IMR-90 (cell line): Measurements from ENCODE around the gene FOXS1. TPM values are rescaled to one million over a fixed set of nuclear protein-coding genes. Genes with fewer than 3 reads are reported as not detected.

ENCODE experiments used
- ATAC-seq: fragments of 200-7000 bp; cut with Tn5 transposase; 2 replicates; pipeline ENCODE4 v1.9.1; 2020; ENCODE audit warnings: low read depth, mild to moderate bottlenecking, moderate library complexity
- BruUV-seq: library from RNA; stranded (reverse); fragments of 400-500 nt; replicated peaks from 2 replicates; lab custom pipeline; 2021; lab: Mats Ljungman, UMichigan
- CTCF ChIA-PET: fragments of 300-600 bp; formaldehyde crosslinking; extraction: SDS; loops from one replicate; lab custom pipeline; 2021; ENCODE audit warnings: antibody characterized with exemption; lab: Yijun Ruan, JAX
- POLR2A ChIA-PET: fragments of 300-600 bp; sonication (Branson Sonifier 250); formaldehyde crosslinking; loops from one replicate; lab custom pipeline; 2022; ENCODE audit warnings: antibody characterized with exemption; ENCODE audit not compliant: unreplicated experiment; lab: Charles Lee
- DNase-seq: peaks from one replicate; pipeline ENCODE4 v3.0.0; 2013
- H2AFZ ChIP-seq: replicated peaks from 2 replicates; pipeline ENCODE3; 2013; ENCODE audit warnings: low read length, mild to moderate bottlenecking; ENCODE audit not compliant: poor library complexity
- H2AK5ac ChIP-seq: 2 replicates; pipeline ENCODE4 v1.6.1; 2013; ENCODE audit warnings: low read depth, low read length, inconsistent platforms
- H2AK9ac ChIP-seq: replicated peaks from 2 replicates; pipeline ENCODE3; 2013; ENCODE audit warnings: mild to moderate bottlenecking, low read depth, low read length, moderate library complexity; ENCODE audit not compliant: poor library complexity
- H2BK120ac ChIP-seq: 2 replicates; pipeline ENCODE4 v1.6.1; 2013; ENCODE audit warnings: low read depth, low read length, inconsistent platforms
- H2BK15ac ChIP-seq: 3 replicates; pipeline ENCODE4 v1.6.1; 2013; ENCODE audit warnings: low read depth, low read length, inconsistent platforms
- H2BK20ac ChIP-seq: 2 replicates; pipeline ENCODE4 v1.6.1; 2013; ENCODE audit warnings: low read depth, mild to moderate bottlenecking, inconsistent platforms, low read length, moderate library complexity
- H2BK5ac ChIP-seq: 2 replicates; pipeline ENCODE4 v1.6.1; 2013; ENCODE audit warnings: mild to moderate bottlenecking, low read depth, low read length, inconsistent platforms; ENCODE audit not compliant: poor library complexity, severe bottlenecking
- H3K14ac ChIP-seq: replicated peaks from 2 replicates; pipeline ENCODE4 v1.6.1; 2013; ENCODE audit warnings: low read depth, low read length, inconsistent platforms
- H3K18ac ChIP-seq: 2 replicates; pipeline ENCODE4 v1.6.1; 2013; ENCODE audit warnings: low read depth, low read length, control low read depth
- H3K23ac ChIP-seq: 2 replicates; pipeline ENCODE4 v1.6.1; 2013; ENCODE audit warnings: low read depth, low read length, inconsistent platforms
- H3K27ac ChIP-seq: 2 replicates; pipeline ENCODE4 v1.5.1; 2013; ENCODE audit warnings: mild to moderate bottlenecking, control low read depth, low read length; ENCODE audit not compliant: insufficient read depth
- H3K27me3 ChIP-seq: 2 replicates; pipeline ENCODE4 v1.6.1; 2013; ENCODE audit warnings: low read length; ENCODE audit not compliant: control insufficient read depth, insufficient read depth
- H3K36me3 ChIP-seq: 2 replicates; pipeline ENCODE4 v1.6.1; 2013; ENCODE audit warnings: low read length, mixed read lengths; ENCODE audit not compliant: control insufficient read depth, insufficient read depth
- H3K4ac ChIP-seq: 2 replicates; pipeline ENCODE4 v1.6.1; 2013; ENCODE audit warnings: low read depth, low read length, inconsistent platforms
- H3K4me1 ChIP-seq: 2 replicates; pipeline ENCODE4 v1.6.1; 2013; ENCODE audit warnings: low read length, mixed read lengths; ENCODE audit not compliant: control insufficient read depth, insufficient read depth
- H3K4me2 ChIP-seq: 2 replicates; pipeline ENCODE4 v1.6.1; 2013; ENCODE audit warnings: low read depth, mild to moderate bottlenecking, control low read depth, low read length, moderate library complexity
- H3K4me3 ChIP-seq: 2 replicates; pipeline ENCODE4 v1.5.1; 2013; ENCODE audit warnings: low read depth, mild to moderate bottlenecking, control low read depth, low read length, moderate library complexity; ENCODE audit not compliant: insufficient read depth
- H3K56ac ChIP-seq: 2 replicates; pipeline ENCODE4 v1.6.1; 2013; ENCODE audit warnings: low read length, inconsistent platforms; ENCODE audit not compliant: insufficient read depth; ENCODE audit errors: extremely low read depth
- H3K79me1 ChIP-seq, 2 experiments: 2 replicates each; pipeline ENCODE4 v1.6.1; 2013; ENCODE audit warnings: low read length in 2 of 2, inconsistent platforms in 1 of 2, low read depth in 1 of 2
- H3K9ac ChIP-seq: 2 replicates; pipeline ENCODE4 v1.6.1; 2013; ENCODE audit warnings: low read depth, low read length, control low read depth
- H3K9me1 ChIP-seq: 2 replicates; pipeline ENCODE4 v1.6.1; 2013; ENCODE audit warnings: low read length, inconsistent platforms; ENCODE audit not compliant: insufficient read depth
- H3K9me3 ChIP-seq: 2 replicates; pipeline ENCODE4 v1.6.1; 2013; ENCODE audit warnings: low read length; ENCODE audit not compliant: control insufficient read depth, insufficient read depth
- H4K20me1 ChIP-seq: 2 replicates; pipeline ENCODE4 v1.6.1; 2013; ENCODE audit warnings: low read length, inconsistent platforms; ENCODE audit not compliant: insufficient read depth
- H4K5ac ChIP-seq: 2 replicates; pipeline ENCODE4 v1.6.1; 2013; ENCODE audit warnings: mild to moderate bottlenecking, low read depth, low read length, control low read depth
- H4K8ac ChIP-seq, 2 experiments: 2 replicates each; pipeline ENCODE4 v1.6.1; 2013; ENCODE audit warnings: low read depth in 2 of 2, low read length in 2 of 2, control low read depth in 1 of 2, inconsistent platforms in 1 of 2
- H4K91ac ChIP-seq: 2 replicates; pipeline ENCODE4 v1.6.1; 2013; ENCODE audit warnings: low read depth, low read length, inconsistent platforms; ENCODE audit not compliant: insufficient read depth
- CHD1 ChIP-seq: IDR thresholded peaks from 2 replicates; pipeline ENCODE4 v1.6.1; 2012; ENCODE audit warnings: low read depth, low read length, improper control_type of control experiment
- CTCF ChIP-seq: conservative IDR thresholded peaks from 2 replicates; pipeline ENCODE4 v1.5.1; 2012; ENCODE audit warnings: mild to moderate bottlenecking, low read depth, low read length, improper control_type of control experiment
- FOS ChIP-seq: fragments of 150-350 bp; IDR thresholded peaks from 2 replicates; pipeline ENCODE4 v1.6.1; 2016; ENCODE audit warnings: low read depth, low read length
- MAFK ChIP-seq: IDR thresholded peaks from 2 replicates; pipeline ENCODE4 v1.6.1; 2012; ENCODE audit warnings: low read depth, low read length, improper control_type of control experiment
- MAZ ChIP-seq: IDR thresholded peaks from 2 replicates; pipeline ENCODE4 v1.6.1; 2012; ENCODE audit warnings: low read depth, mild to moderate bottlenecking, low read length, improper control_type of control experiment, moderate library complexity, borderline replicate concordance
- MXI1 ChIP-seq: IDR thresholded peaks from 2 replicates; pipeline ENCODE4 v1.6.1; 2012; ENCODE audit warnings: low read depth, mild to moderate bottlenecking, low read length, moderate library complexity, borderline replicate concordance
- RCOR1 ChIP-seq: IDR thresholded peaks from 2 replicates; pipeline ENCODE4 v1.6.1; 2012; ENCODE audit warnings: mild to moderate bottlenecking, low read length, improper control_type of control experiment; ENCODE audit not compliant: insufficient replicate concordance
- RFX5 ChIP-seq: IDR thresholded peaks from 2 replicates; pipeline ENCODE4 v1.8.0; 2012; ENCODE audit warnings: low read depth, mild to moderate bottlenecking, low read length, moderate library complexity
- SMC3 ChIP-seq: fragments of 150-350 bp; IDR thresholded peaks from 2 replicates; pipeline ENCODE4 v1.6.1; 2016; ENCODE audit warnings: low read depth, mild to moderate bottlenecking, antibody characterized with exemption, low read length, moderate library complexity
- WGBS, 2 experiments: methylation state at CpG; one replicate each; pipeline versions ENCODE4 v1.1.5 to v1.1.7; 2013; ENCODE audit warnings: missing lambda C conversion rate in 2 of 2; ENCODE audit not compliant: insufficient read length in 1 of 2; ENCODE audit errors: extremely low coverage in 2 of 2; 5-methylcytosine and 5-hydroxymethylcytosine counted together
- dilution Hi-C: fragments of 300-500 bp; cut with HindIII; formaldehyde crosslinking; loops from one replicate; pipeline ENCODE4 v1.14.3; 2018; ENCODE audit warnings: low sequenced_read_pairs; ENCODE audit not compliant: unreplicated experiment
- in situ Hi-C: fragments of 300-500 bp; cut with MboI; formaldehyde crosslinking; loops from 3 replicates; pipeline ENCODE4 v1.14.3; 2019; ENCODE audit warnings: low sequenced_read_pairs, inconsistent platforms, mixed read lengths
- intact Hi-C: fragments of 100-400 bp; cut with micrococcal nuclease; formaldehyde crosslinking; loops from 2 replicates; pipeline ENCODE4 v1.10.0; 2022
- polyA plus RNA-seq, 3 experiments: library from polyadenylated mRNA; depleted of rRNA; stranded (reverse); fragments of >200 nt; gene quantifications; 2 replicates each; pipeline ENCODE4 v1.2.3, GENCODE V29; 2012; ENCODE audit warnings: low replicate concordance in 1 of 3
- total RNA-seq: library from RNA; depleted of rRNA; stranded (reverse); fragments of >200 nt; gene quantifications from 2 replicates; pipeline ENCODE4 v1.2.3, GENCODE V29; 2012
- TF ChIP-seq, protein P1 (sequence below): fragments of 150-350 bp; IDR thresholded peaks from 2 replicates; pipeline ENCODE4 v1.6.1; 2016; ENCODE audit warnings: low read depth, mild to moderate bottlenecking, low read length, moderate library complexity, borderline replicate concordance
- TF ChIP-seq, protein P2 (sequence below): fragments of 150-350 bp; IDR thresholded peaks from 2 replicates; pipeline ENCODE4 v1.6.1; 2017; ENCODE audit warnings: mild to moderate bottlenecking, antibody characterized with exemption, low read length, low read depth

The FOXS1 gene
- total and polyA plus RNA-seq, 2 of the 4 experiments (the other 2 are of a cell fraction): not detected

GRCh38 chr20:31856516-31856915, 11.1 kb upstream of the FOXS1 start:
- TF ChIP-seq CTCF (no peak), MAZ (no peak), SMC3 (no peak), MXI1 (no peak), RFX5 (no peak), MAFK (no peak), CHD1 (no peak), RCOR1 (no peak), FOS (no peak)
- TF ChIP-seq, protein P1, sequence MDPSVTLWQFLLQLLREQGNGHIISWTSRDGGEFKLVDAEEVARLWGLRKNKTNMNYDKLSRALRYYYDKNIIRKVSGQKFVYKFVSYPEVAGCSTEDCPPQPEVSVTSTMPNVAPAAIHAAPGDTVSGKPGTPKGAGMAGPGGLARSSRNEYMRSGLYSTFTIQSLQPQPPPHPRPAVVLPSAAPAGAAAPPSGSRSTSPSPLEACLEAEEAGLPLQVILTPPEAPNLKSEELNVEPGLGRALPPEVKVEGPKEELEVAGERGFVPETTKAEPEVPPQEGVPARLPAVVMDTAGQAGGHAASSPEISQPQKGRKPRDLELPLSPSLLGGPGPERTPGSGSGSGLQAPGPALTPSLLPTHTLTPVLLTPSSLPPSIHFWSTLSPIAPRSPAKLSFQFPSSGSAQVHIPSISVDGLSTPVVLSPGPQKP: no peak
- TF ChIP-seq, protein P2, sequence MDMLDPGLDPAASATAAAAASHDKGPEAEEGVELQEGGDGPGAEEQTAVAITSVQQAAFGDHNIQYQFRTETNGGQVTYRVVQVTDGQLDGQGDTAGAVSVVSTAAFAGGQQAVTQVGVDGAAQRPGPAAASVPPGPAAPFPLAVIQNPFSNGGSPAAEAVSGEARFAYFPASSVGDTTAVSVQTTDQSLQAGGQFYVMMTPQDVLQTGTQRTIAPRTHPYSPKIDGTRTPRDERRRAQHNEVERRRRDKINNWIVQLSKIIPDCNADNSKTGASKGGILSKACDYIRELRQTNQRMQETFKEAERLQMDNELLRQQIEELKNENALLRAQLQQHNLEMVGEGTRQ: no peak
- Histone ChIP-seq H3K9ac (no peak overlapping the region), H4K91ac (no peak overlapping the region), H3K36me3 (no peaks in the 10 kb centered on the region), H2AFZ (no peak overlapping the region), H2AK5ac (no peak overlapping the region), H4K8ac (no peak overlapping the region), H3K4ac (no peak overlapping the region), H3K4me2 (no peak overlapping the region), H3K79me1 (no peaks in the 10 kb centered on the region), H2BK5ac (no peak overlapping the region), H3K23ac (no peak overlapping the region), H3K9me1 (no peaks in the 10 kb centered on the region), H3K14ac (no peak overlapping the region), H3K27me3 (peaks cover 82% of the 10 kb centered on the region), H2BK15ac (no peak overlapping the region), H3K56ac (no peak overlapping the region), H3K18ac (no peak overlapping the region), H4K5ac (no peak overlapping the region), H3K4me1 (peaks cover 2% of the 10 kb centered on the region; the same call in 1 of the 2 replicates), H3K27ac (no peak overlapping the region), H2BK120ac (no peak overlapping the region), H2AK9ac (no peak overlapping the region), H3K4me3 (no peak overlapping the region), H2BK20ac (no peak overlapping the region), H3K9me3 (no peaks in the 10 kb centered on the region), H4K20me1 (no peaks in the 10 kb centered on the region)
- DNase-seq (no peak), ATAC-seq (no peak)
- BruUV-seq: no TSS peak
- 25% methylated on average over 3 of the region's 3 CpGs; no CpG with 5 or more reads in 1 of the 2 experiments for WGBS, 2 experiments
- CTCF ChIA-PET: interaction anchor here (0.6 kb wide), 1 partner anchor 795 kb away, joined by 3 read pairs; no protein-coding TSS in a partner anchor
- intact Hi-C loops: no loop called here
- POLR2A ChIA-PET: no interaction called here
- in situ Hi-C loops: loop anchor here (10.0 kb wide), 1 partner anchor 98 kb away; the partner anchor contains the start of gene PDRG1
- dilution Hi-C loops: no loop called here
